NCI-H1048 (cell line): ENCODE data around the gene TMBIM4.
"Not testable (repeated sequence)": the region's sequence is repeated elsewhere in the genome, so short reads cannot be mapped to it uniquely, and the experiment has no call there.

Experiments
- DNase-seq: peaks from one replicate; lab custom pipeline; 2025; lab: John Stamatoyannopoulos, UW

Gene TMBIM4

DNA sequence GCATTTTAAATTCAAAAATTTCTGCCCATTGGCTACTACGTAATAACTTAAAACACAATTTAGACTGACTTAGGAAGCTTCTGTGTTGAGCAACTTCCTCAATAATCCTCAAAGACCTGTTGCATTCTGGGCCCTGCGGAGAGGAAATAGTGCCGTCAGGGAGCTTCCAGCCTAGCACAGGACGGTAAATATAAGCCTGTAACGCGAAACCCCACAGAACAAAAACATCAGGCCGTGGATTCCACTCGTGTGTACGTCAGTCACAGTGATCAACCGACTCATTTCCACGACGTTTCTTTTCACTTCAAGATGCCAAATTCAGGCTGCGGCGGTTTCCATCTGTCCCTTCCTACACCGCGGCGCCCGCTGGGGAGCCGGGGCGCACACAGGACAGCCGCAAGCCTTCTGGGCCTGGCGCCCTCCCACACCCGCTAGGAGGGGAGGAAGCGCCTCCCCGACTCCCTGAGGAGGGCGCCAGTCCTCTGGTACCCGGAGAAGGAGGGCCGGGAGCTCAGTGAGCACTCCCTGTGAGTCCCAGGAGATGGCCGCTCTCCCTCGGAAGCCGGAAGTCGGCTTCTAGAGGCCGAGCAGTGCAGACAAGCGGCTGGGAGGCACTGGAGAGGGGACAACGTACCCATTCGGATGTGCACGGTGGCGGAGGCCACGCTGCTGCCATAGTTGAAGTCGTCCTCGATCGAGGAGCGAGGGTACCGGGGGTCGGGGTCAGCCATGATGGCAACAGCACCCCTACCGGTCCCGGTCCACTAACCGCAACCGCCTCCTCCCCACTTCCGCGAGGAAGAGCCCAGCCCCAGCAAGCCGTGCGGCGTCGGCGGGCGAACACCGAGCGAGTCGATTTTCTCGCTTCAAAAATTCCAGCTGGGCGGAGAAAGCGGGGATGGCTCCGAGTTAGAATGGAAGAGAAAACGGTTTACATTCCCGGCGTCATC lies at the start of gene TMBIM4:
TSS of gene TMBIM4 (minus strand) at position 776 of the 950 bp plus-strand sequence. CDS start at position 731, 45 bp downstream.
- peak; percentile 67 for DNase-seq

DNA sequence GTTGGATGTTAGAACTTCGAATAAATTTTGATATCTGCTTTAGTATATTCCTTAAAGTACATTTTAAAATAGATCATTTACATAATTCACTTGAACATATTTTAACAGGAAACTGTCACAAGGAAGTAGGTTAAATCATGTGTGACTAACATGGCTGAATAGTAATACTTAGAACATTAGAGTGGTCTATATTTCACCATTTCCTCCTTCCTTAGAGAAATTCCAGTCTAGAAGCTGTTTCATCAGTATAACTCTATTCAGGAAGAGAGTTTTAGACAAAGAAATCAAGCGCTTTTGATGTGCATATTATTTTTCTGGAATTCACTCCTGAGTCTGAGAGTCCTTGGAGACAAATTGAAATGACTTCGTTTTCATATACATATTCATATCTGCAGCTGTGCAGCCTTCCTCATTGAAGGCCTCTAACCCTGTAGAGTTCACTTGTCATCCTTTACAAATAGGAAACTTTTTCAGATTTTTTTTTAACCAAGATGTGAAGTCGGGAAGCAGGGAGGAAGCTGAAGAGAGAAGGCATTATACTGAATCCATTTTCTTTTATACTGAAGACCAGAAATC lies 47.6 kb upstream of the TMBIM4 start:
- no peak for DNase-seq

GRCh38 chr12:66213011-66213410 lies 43.2 kb upstream of the TMBIM4 start:
- not testable (repeated sequence) for DNase-seq

DNA sequence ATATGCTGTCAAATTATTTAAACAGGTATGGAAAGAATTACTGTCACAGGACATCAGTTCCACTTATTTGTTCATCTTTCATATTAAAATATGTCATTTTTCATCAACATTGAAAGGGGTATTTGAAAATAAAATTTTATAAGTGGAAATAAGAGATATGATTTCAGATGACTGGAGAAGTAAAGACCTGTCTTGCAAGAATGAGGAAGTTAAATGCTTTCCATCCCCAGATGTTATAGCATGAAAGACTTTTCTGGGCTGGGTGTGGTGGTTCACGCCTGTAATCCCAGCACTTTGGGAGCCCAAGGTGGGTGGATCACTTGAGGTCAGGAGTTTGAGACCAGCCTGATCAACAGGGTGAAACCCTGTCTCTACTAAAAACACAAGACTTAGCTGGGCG lies 41.8 kb upstream of the TMBIM4 start:
- DNase-seq = not testable (repeated sequence)

DNA sequence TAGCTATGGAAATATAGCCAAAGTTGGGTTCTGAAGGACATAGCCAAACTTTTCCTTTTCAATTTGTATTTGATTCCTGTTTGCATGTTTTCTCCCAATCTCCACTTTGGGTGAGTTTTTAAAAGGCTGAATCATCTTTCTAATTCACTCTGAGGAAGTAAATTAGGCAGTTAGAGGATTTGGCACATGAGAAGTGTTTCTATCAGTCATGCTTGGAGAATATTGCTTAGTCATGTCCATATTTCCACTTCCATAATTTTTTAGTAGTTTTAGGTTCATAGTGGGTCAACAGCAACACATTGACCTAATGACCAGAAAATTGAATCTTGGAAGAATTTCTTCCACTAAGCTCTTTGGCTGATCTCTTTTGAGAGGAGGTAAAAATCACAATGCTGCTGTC lies 41.0 kb upstream of the TMBIM4 start:
- DNase-seq = no peak

DNA sequence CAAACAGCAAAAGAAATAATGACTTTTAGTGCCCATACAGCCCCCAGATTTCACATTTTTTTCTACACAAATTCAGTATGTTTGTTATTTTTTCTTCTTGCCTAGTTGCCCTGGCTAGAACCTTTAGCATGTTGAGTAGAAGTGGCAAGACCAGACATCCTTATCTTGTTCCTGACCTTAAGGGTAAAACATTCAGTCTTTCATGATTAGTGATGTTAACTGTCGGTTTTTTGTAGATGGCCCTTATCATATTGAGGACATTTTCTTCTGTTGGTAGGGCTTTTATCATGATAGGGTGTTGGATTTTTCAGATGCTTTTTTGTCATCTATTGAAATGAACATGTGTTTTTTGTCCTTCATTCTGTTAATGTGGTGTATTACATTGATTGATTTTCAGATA lies 36.3 kb upstream of the TMBIM4 start:
- DNase-seq = no peak

GRCh38 chr12:66203820-66204219 lies 34.0 kb upstream of the TMBIM4 start:
- no peak for DNase-seq

- DNase-seq = no peak
These were observed 30.2 kb upstream of the TMBIM4 start for GRCh38 chr12:66199831-66200509.

DNA sequence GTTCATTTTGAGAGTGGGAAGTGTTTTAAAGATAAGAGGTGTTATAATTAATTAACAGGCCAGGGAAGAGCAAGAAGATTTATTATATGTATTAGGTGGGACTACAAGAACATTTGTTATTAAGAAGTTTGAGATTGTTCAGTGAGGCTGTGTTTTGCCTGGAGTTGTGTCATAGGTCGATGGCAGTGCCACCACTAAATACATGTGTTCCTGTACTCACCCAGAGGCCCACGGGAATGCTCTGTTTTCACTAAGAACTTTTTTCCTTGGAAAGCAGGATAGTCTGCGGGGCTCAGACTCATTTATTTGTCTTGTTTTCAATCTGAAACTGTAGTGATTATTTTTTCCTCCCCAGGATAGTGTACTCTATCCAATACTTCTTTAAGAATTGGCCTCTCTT lies 29.3 kb upstream of the TMBIM4 start:
- no peak for DNase-seq

DNA sequence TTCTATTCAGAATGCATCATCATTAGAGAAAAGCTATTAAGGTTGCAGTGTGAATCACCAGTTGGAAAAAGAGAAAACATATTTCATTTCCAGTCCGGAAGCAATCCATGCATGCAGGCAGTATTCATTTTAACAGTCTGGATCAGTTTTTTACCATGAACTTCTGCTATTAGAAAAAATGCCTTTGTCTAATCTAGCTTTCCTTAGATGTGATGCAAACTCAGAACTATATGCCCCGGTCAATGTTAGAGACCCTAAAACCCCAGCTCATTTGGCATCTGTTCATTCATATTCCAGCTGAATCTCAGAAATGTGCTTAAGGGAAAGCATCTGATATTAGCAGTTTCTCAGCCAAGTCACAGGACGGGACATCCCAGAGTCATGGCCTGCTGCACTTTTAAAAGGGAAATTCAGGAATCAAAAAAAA lies 27.7 kb upstream of the TMBIM4 start:
- DNase-seq = no peak

- DNase-seq = peak; percentile 33
These were observed 27.0 kb upstream of the TMBIM4 start for GRCh38 chr12:66196806-66197205.

- no peak for DNase-seq
These were observed 25.4 kb upstream of the TMBIM4 start for GRCh38 chr12:66195242-66195641.

GRCh38 chr12:66194122-66194521 lies 24.3 kb upstream of the TMBIM4 start:
- DNase-seq = no peak

- DNase-seq = no peak
These were observed 21.8 kb upstream of the TMBIM4 start for GRCh38 chr12:66191547-66192126.

GRCh38 chr12:66190519-66191370 lies 20.9 kb upstream of the TMBIM4 start:
- DNase-seq = no peak

DNA sequence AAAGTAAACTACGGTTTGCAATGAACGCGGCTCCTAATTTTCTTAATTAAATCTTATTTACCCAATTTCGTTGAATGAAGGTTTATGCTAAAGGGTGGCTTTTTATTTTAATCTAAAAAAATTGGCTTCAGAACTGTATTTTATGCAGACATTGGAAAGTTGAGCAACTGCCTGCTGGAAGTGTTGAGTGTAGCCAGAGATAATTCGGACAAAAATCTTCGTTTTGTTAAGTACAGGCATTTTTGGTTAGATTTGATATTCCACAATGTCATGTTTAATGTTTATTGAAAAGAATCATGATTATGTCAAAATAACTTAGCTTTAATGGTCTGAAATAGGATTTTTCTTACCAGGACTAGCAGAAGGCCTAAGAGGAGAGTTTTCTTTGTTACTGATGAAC lies 20.1 kb upstream of the TMBIM4 start:
- DNase-seq = no peak

DNA sequence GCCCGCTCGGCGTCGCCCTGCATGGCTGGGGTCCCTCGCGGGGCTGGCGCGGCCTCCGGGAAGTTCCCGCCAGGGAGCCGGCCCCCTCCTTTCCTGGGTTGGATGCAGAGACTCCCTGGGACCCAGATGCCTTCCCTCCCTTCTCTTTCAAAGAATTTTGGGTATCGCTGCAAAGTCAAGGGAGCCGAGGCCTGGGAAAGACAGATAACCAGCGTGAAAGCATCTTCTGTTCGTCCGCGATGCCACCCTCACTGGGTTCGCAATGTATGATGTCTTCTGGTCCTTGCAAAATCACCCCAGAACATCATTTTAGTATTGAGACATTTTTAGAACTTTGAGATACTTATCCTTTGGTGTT lies 19.7 kb upstream of the TMBIM4 start:
- no peak for DNase-seq

DNA sequence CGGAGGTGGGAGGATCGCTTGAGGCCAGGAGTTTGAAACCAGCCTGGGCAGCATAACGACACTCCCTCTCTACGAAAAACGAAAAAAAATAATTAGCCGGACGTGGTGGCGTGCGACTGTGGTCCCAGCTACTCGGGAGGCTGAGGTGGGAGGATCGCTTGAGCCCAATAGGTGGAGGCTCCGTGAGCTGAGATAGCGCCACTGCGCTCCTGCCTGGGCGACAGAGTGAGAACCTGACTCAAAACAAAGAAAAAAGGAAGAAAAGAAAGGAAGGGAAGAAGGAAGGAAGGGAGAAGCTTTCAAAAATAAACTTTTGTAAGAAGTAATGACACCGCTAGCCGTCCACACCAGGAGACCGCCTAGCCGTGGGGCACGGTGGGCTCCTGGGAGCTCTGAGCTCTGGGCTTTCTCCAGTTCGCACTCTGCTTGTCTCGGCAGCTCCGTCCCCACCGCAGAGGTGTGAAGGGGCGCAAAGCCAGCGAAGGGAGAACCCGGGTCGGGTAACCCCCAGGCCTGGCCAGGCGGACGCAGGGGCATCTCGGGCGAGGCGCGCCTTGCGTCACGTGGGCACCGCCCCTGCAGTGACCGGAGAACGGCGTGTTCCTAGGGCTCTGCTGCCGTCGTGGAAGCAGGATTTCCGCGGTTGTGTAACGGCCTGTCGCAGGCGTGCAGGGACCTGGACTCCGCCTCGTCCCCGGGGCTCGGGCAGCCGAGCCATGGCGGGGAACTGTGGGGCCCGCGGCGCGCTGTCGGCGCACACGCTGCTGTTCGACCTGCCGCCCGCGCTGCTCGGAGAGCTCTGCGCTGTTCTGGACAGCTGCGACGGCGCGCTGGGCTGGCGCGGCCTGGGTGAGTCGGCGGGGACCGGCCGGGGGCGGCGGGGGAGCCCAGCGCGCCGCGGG lies 19.0 kb upstream of the TMBIM4 start, which contains the start of gene IRAK3:
TSS of gene IRAK3 (plus strand) at position 631 of the 902 bp plus-strand sequence. CDS start at position 717, 86 bp downstream.
- DNase-seq = no peak

DNA sequence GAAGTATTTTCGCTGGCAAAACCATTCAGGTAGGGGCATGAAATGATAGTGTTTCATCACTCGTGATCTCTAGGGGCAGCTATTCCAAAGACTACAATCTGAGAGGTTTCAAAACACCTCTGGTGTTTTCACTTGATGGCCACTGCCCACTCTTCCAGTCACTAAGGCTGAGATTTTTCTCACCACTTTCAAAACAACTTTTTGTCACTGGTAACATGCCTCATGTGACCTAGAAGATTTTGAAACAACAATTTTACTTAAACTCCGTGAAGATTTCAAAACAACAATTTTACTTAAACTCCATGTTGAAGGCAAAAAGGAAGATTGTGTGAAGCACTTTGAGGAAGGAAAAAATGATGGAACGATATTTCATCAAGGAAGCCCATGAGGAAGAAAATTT lies 18.0 kb upstream of the TMBIM4 start:
- no peak for DNase-seq

- no peak for DNase-seq
These were observed 17.2 kb upstream of the TMBIM4 start for GRCh38 chr12:66187036-66187435.
